Activated CD4-positive, CD25-positive, alpha-beta regulatory T cell (primary cell): ENCODE measurements around the gene NTN1.
"Not testable (repeated sequence)": the region's sequence is repeated elsewhere in the genome, so short reads cannot be mapped to it uniquely, and the experiment has no call there.

Source experiments
- DNase-seq, 4 experiments: peaks; one replicate each; lab custom pipeline; 2025; lab: John Stamatoyannopoulos, UW

Gene NTN1

GRCh38 chr17:9087921-9088320 lies 66.6 kb downstream of the NTN1 start:
- DNase-seq, result no peak

GRCh38 chr17:9090641-9091096 lies 69.4 kb downstream of the NTN1 start:
- DNase-seq, result no peak

GRCh38 chr17:9094193-9094592 lies 72.9 kb downstream of the NTN1 start:
- no peak for DNase-seq

- DNase-seq, result no peak
Measured at GRCh38 chr17:9095390-9095789, 74.1 kb downstream of the NTN1 start.

- no peak for DNase-seq
Measured at GRCh38 chr17:9098242-9098825, 77.0 kb downstream of the NTN1 start.

- DNase-seq, result no peak
Measured at GRCh38 chr17:9101356-9101755, 80.0 kb downstream of the NTN1 start.

- not testable (repeated sequence) for DNase-seq
Measured at GRCh38 chr17:9103193-9103592, 81.9 kb downstream of the NTN1 start.

GRCh38 chr17:9104370-9105041 lies 83.2 kb downstream of the NTN1 start:
- DNase-seq, result no peak

- DNase-seq, result no peak
Measured at GRCh38 chr17:9105068-9105868, 84.0 kb downstream of the NTN1 start.

GRCh38 chr17:9106278-9106677 lies 85.0 kb downstream of the NTN1 start:
- DNase-seq, result not testable (repeated sequence)

GRCh38 chr17:9107527-9107926 lies 86.2 kb downstream of the NTN1 start:
- DNase-seq, result no peak

- DNase-seq, result no peak
Measured at GRCh38 chr17:9108146-9108545, 86.8 kb downstream of the NTN1 start.

- no peak for DNase-seq
Measured at GRCh38 chr17:9109933-9110332, 88.6 kb downstream of the NTN1 start.

- no peak for DNase-seq
Measured at GRCh38 chr17:9110501-9110900, 89.2 kb downstream of the NTN1 start.

- DNase-seq, result no peak
Measured at GRCh38 chr17:9115214-9116191, 94.2 kb downstream of the NTN1 start.

- DNase-seq, result no peak
Measured at GRCh38 chr17:9116311-9116835, 95.1 kb downstream of the NTN1 start.

GRCh38 chr17:9116861-9117568 lies 95.7 kb downstream of the NTN1 start:
- DNase-seq, result no peak

GRCh38 chr17:9120471-9120870 lies 99.2 kb downstream of the NTN1 start:
- DNase-seq, result no peak

- DNase-seq, result no peak
Measured at GRCh38 chr17:9121186-9121820, 100.0 kb downstream of the NTN1 start.
